ENCODE results near the gene MYO6. TPM values are rescaled to one million over a fixed set of nuclear protein-coding genes. Genes with fewer than 3 reads are reported as not detected.
A peak's percentile ranks its signal among the peaks of the same experiment; 100 is the strongest.
"Not testable (repeated sequence)": the region's sequence is repeated elsewhere in the genome, so short reads cannot be mapped to it uniquely, and the experiment has no call there.

Gene MYO6
- 4.7 and 8.0 TPM in 2 replicates for polyA plus RNA-seq (2011; rRNA removed)
- polyA minus RNA-seq (2011; rRNA and poly(A)+ RNA removed) = 5.3 and 7.0 TPM in 2 replicates

- no peak for DNase-seq (ENCODE audit: low read depth)
- TF ChIP-seq CTCF (IDR thresholded peaks at IDR 0.05; ENCODE audit: insufficient read depth, low read depth, low read length) = no peak
- peak within 1 kb of the TSS; percentile 99 for H3K4me3 ChIP-seq (ENCODE audit: low read depth, low read length)
- H3K27me3 ChIP-seq (ENCODE audit: control insufficient read depth, insufficient read depth, low read length) = no peaks in the 10 kb centered on the region
- H3K36me3 ChIP-seq (ENCODE audit: control insufficient read depth, insufficient read depth, low read length) = no peaks in the 10 kb centered on the region
- POLR2A ChIA-PET = no interaction called here
- CTCF ChIA-PET = no interaction called here
These were observed at the start of gene MYO6 for GRCh38 chr6:75748743-75749538. Gene MYO6, plus strand, starts transcription at chr6:75749239. Its CDS starts 68,309 bp downstream, at chr6:75817548.

GRCh38 chr6:75708334-75708733 lies 40.7 kb upstream of the MYO6 start:
- DNase-seq (ENCODE audit: low read depth); H3K36me3 ChIP-seq (ENCODE audit: control insufficient read depth, insufficient read depth, low read length); H3K4me3 ChIP-seq (ENCODE audit: low read depth, low read length); POLR2A ChIA-PET; CTCF ChIA-PET; H3K27me3 ChIP-seq (ENCODE audit: control insufficient read depth, insufficient read depth, low read length): not testable (repeated sequence)

GRCh38 chr6:75711173-75711572 lies 37.9 kb upstream of the MYO6 start:
- Histone ChIP-seq H3K4me3 (ENCODE audit: low read depth, low read length) (no peak overlapping the region), H3K36me3 (ENCODE audit: control insufficient read depth, insufficient read depth, low read length) (peaks cover 4% of the 10 kb centered on the region), H3K27me3 (ENCODE audit: control insufficient read depth, insufficient read depth, low read length) (no peaks in the 10 kb centered on the region)
- CTCF ChIA-PET = no interaction called here
- no peak for TF ChIP-seq CTCF (IDR thresholded peaks at IDR 0.05; ENCODE audit: insufficient read depth, low read depth, low read length)
- no peak for DNase-seq (ENCODE audit: low read depth)
- POLR2A ChIA-PET = no interaction called here

GRCh38 chr6:75719133-75719532 lies 29.9 kb upstream of the MYO6 start:
- ChIA-PET POLR2A (no interaction called here), CTCF (no interaction called here)
- Histone ChIP-seq H3K27me3 (ENCODE audit: control insufficient read depth, insufficient read depth, low read length) (no peaks in the 10 kb centered on the region), H3K36me3 (ENCODE audit: control insufficient read depth, insufficient read depth, low read length) (no peaks in the 10 kb centered on the region; the same call in 1 of the 2 replicates), H3K4me3 (ENCODE audit: low read depth, low read length) (no peak overlapping the region)
- TF ChIP-seq CTCF (IDR thresholded peaks at IDR 0.05; ENCODE audit: insufficient read depth, low read depth, low read length) = no peak
- DNase-seq (ENCODE audit: low read depth) = no peak

GRCh38 chr6:75723382-75723781 lies 25.7 kb upstream of the MYO6 start:
- TF ChIP-seq CTCF (IDR thresholded peaks at IDR 0.05; ENCODE audit: insufficient read depth, low read depth, low read length) = no peak
- H3K4me3 ChIP-seq (ENCODE audit: low read depth, low read length) = no peak overlapping the region
- CTCF ChIA-PET = no interaction called here
- DNase-seq (ENCODE audit: low read depth) = no peak
- H3K27me3 ChIP-seq (ENCODE audit: control insufficient read depth, insufficient read depth, low read length) = no peaks in the 10 kb centered on the region
- POLR2A ChIA-PET = no interaction called here
- no peaks in the 10 kb centered on the region for H3K36me3 ChIP-seq (ENCODE audit: control insufficient read depth, insufficient read depth, low read length)

GRCh38 chr6:75727206-75727605 lies 21.8 kb upstream of the MYO6 start:
- Histone ChIP-seq H3K27me3 (ENCODE audit: control insufficient read depth, insufficient read depth, low read length) (no peaks in the 10 kb centered on the region), H3K4me3 (ENCODE audit: low read depth, low read length) (no peak overlapping the region), H3K36me3 (ENCODE audit: control insufficient read depth, insufficient read depth, low read length) (no peaks in the 10 kb centered on the region)
- no peak for TF ChIP-seq CTCF (IDR thresholded peaks at IDR 0.05; ENCODE audit: insufficient read depth, low read depth, low read length)
- DNase-seq (ENCODE audit: low read depth) = no peak
- POLR2A ChIA-PET = interaction anchor here (0.6 kb wide), 1 partner anchor 30 kb away, joined by 3 read pairs; no protein-coding TSS in a partner anchor
- CTCF ChIA-PET = no interaction called here

- POLR2A ChIA-PET; DNase-seq (ENCODE audit: low read depth); H3K27me3 ChIP-seq (ENCODE audit: control insufficient read depth, insufficient read depth, low read length); H3K4me3 ChIP-seq (ENCODE audit: low read depth, low read length); CTCF ChIA-PET; H3K36me3 ChIP-seq (ENCODE audit: control insufficient read depth, insufficient read depth, low read length): not testable (repeated sequence)
These were observed 18.0 kb upstream of the MYO6 start for GRCh38 chr6:75731029-75731428.

All from BJ (cell line).